Measurements from ENCODE around the gene LAMC1. TPM values are rescaled to one million over a fixed set of nuclear protein-coding genes. Genes with fewer than 3 reads are reported as not detected.

LAMC1 gene
- total RNA-seq, 4 donors from 2014 or later, result 26.3 to 275 (median 60.0) TPM

DNA sequence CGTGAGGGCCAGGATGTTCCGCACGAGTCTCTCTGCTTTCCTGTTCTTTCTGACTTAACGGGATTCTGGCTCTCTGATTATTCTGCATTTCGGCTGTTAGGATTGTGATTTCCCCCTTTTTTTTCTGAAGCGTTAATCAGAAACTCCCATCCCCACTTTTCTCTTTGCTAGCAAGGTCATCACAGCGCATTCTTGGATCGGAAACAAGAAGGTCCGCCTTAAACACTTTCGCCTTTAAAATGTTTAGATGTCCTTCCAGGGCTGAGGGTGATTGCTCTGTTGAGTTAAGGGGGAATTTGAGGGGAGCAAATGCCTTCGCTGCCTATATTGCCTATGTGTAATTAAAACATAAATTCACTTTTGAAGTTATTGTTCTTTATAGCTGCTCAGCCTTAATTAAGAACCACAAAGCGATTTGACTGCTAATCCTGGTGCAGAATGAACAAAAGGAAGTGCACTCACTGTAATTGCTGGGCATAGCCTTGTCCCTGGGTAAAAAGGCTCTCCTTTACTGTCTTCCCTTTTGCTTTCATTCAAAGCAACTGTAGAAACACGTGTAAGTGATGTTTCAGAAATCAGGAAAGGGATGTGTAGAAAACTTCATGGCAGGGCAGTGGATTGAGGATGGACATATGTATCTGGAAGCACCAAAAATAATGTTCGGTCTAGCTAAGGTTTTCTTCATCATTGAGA lies 1.2 kb downstream of the LAMC1 start:
- Histone ChIP-seq H3K4me3 (peak overlapping the region; percentile 78 to 96 (median 80)), H3K9me3 (no peaks in the 10 kb centered on the region), H3K4me1 (peaks cover 3 to 65% (median 23%) of the 10 kb centered on the region in 3 donors), H3K27ac (peak overlapping the region; percentile 99 to 100 (median 100)), H3K27me3 (peaks cover 0 to 18% (median 0%) of the 10 kb centered on the region in 4 donors), H3K36me3 (no peaks in the 10 kb centered on the region)
- DNase-seq, result no peak
- WGBS, 2 donors, result 2 to 4% methylated on average over 14 of the region's 14 CpGs
- intact Hi-C loops (cut with DNase I), result loop anchor here (10.0 kb wide), 3 partner anchors 60 to 200 kb away; no protein-coding TSS in a partner anchor
- TF ChIP-seq, protein P1, sequence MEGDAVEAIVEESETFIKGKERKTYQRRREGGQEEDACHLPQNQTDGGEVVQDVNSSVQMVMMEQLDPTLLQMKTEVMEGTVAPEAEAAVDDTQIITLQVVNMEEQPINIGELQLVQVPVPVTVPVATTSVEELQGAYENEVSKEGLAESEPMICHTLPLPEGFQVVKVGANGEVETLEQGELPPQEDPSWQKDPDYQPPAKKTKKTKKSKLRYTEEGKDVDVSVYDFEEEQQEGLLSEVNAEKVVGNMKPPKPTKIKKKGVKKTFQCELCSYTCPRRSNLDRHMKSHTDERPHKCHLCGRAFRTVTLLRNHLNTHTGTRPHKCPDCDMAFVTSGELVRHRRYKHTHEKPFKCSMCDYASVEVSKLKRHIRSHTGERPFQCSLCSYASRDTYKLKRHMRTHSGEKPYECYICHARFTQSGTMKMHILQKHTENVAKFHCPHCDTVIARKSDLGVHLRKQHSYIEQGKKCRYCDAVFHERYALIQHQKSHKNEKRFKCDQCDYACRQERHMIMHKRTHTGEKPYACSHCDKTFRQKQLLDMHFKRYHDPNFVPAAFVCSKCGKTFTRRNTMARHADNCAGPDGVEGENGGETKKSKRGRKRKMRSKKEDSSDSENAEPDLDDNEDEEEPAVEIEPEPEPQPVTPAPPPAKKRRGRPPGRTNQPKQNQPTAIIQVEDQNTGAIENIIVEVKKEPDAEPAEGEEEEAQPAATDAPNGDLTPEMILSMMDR (IDR thresholded peaks at IDR 0.05), result no peak
- TF ChIP-seq POLR2A (IDR thresholded peaks at IDR 0.05), result no peak

DNA sequence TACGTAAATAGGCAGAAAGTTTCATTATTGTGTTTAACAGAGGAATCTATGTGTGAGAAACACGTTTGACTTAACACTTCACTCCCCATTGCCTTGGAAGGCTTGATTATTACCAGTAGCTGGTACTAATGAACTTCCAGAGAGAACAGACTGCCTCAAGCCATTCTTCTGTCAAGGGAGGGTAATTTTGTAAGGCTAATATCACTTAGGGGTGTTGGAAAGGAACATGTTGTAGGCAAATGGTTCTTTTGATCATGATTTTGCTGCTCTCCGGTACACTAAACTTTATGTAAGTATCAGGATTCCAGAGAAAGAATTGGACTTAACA lies 1.8 kb downstream of the LAMC1 start:
- Histone ChIP-seq H3K36me3 (no peaks in the 10 kb centered on the region), H3K27ac (peak overlapping the region; percentile 99 to 100 (median 100)), H3K27me3 (peaks cover 0 to 18% (median 0%) of the 10 kb centered on the region in 4 donors), H3K9me3 (no peaks in the 10 kb centered on the region), H3K4me1 (peaks cover 3 to 70% (median 28%) of the 10 kb centered on the region in 3 donors), H3K4me3 (peak overlapping the region; percentile 78 to 96 (median 80))
- DNase-seq, result no peak
- intact Hi-C loops (cut with DNase I), result loop anchor here (10.0 kb wide), 3 partner anchors 60 to 200 kb away; no protein-coding TSS in a partner anchor
- TF ChIP-seq POLR2A (IDR thresholded peaks at IDR 0.05), result no peak
- TF ChIP-seq, protein P1 (IDR thresholded peaks at IDR 0.05), result no peak
- 17 to 19% methylated on average over 3 of the region's 3 CpGs for WGBS, 2 donors

DNA sequence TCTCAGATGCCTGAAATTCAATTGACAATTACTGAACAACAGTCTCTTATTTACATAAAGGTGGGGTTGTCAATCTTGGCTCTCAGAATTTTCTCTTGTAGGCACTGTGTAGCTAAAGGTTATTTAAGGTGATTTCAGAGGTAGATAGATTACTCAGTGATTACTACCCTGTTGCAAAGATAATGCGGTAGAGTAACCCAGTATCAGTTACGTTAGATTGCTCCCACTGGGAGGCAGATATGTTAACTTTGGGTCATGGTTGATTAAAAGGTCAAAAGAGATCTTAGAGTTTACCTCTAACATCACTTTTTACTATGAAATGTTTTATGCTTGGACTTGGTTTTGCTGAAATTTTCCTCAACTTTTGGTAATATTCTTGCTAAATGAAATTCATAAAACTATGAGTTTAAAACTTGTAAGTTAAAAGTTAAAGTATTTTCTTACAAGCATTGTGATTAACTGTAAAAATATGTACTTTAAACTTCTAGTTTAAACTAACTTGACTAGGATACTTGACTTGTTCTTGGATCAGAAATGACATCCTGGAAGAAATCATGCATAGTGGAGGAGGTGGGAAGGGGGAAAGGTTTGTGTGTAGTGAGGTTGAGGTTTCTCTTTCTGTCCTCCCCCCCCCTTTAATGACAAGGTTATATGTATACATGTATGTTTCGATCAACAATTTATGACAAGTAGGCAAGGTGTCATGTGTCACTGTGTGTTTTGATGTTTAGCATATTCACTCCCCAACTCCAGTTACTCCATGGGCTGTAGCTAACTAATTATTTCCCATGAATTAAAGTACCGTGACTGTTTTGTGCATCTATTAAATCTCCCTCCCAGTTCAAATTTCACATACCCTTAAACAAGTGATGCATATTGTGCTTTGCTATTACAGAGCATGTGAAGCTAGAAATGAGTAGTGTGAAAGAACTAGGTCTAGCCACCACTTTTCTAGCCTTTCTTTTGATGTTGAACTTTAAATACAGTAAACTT lies 2.9 kb downstream of the LAMC1 start:
- TF ChIP-seq, protein P1 (IDR thresholded peaks at IDR 0.05), result no peak
- no peak for TF ChIP-seq POLR2A (IDR thresholded peaks at IDR 0.05)
- no peaks in the 10 kb centered on the region for H3K9me3 ChIP-seq
- peaks cover 3 to 81% (median 33%) of the 10 kb centered on the region in 3 donors for H3K4me1 ChIP-seq
- WGBS, 2 donors, result 22 to 29% methylated on average over 4 of the region's 4 CpGs
- H3K27me3 ChIP-seq, result peaks cover 0 to 18% (median 0%) of the 10 kb centered on the region in 4 donors
- peak overlapping the region in 3 of 4 donors; percentile 47 to 100 (median 100) for H3K27ac ChIP-seq
- no peaks in the 10 kb centered on the region for H3K36me3 ChIP-seq
- intact Hi-C loops (cut with DNase I), result loop anchor here (10.0 kb wide), 3 partner anchors 61 to 199 kb away; no protein-coding TSS in a partner anchor
- H3K4me3 ChIP-seq, result peak overlapping the region; percentile 78 to 96 (median 80)
- DNase-seq, result no peak

DNA sequence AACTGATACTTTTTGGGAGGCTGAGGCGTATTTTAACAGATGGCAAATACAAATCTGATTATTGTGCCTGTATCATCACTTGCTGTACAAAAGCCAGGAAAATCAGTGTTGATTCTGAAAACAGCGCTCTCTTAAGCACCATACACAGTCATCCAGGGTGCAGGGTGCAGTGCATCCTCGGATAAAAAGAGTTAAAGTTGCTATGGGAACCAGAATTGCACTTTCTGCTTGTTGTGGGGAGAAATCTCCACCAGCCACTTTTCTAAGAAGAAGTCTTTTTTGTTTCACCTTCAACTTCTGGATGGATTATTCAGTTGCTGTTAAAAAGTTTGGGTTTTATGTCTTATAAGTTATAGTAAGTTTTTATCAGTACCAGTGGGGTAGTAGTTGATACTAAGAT lies 3.8 kb downstream of the LAMC1 start:
- WGBS, 2 donors, result 36 to 37% methylated on average over 3 of the region's 3 CpGs
- TF ChIP-seq, protein P1 (IDR thresholded peaks at IDR 0.05), result no peak
- TF ChIP-seq POLR2A (IDR thresholded peaks at IDR 0.05), result no peak
- Histone ChIP-seq H3K36me3 (no peaks in the 10 kb centered on the region), H3K9me3 (no peaks in the 10 kb centered on the region), H3K27ac (peak overlapping the region in 2 of 4 donors; percentile 100), H3K4me3 (peak overlapping the region in 3 of 4 donors; percentile 80 to 96 (median 81)), H3K27me3 (peaks cover 0 to 18% (median 0%) of the 10 kb centered on the region in 4 donors), H3K4me1 (peaks cover 3 to 83% (median 34%) of the 10 kb centered on the region in 3 donors)
- DNase-seq, result no peak
- intact Hi-C loops (cut with DNase I), result loop anchor here (10.0 kb wide), 3 partner anchors 62 to 198 kb away; no protein-coding TSS in a partner anchor
